Kidney epithelial cell (primary cell): Measurements from ENCODE around the gene TMEM132D. TPM values are rescaled to one million over a fixed set of nuclear protein-coding genes. Genes with fewer than 3 reads are reported as not detected.

Source experiments
- DNase-seq: peaks from one replicate; pipeline ENCODE4 v3.0.0-alpha.2; 2010; ENCODE audit warnings: low read depth
- H3K27me3 ChIP-seq: 2 replicates; pipeline ENCODE4 v1.6.0; 2011; ENCODE audit warnings: low read length; ENCODE audit not compliant: control insufficient read depth, insufficient read depth
- H3K36me3 ChIP-seq: 2 replicates; pipeline ENCODE4 v1.5.1; 2011; ENCODE audit warnings: low read length; ENCODE audit not compliant: control insufficient read depth, insufficient read depth
- H3K4me3 ChIP-seq: 2 replicates; pipeline ENCODE4 v1.5.1; 2011; ENCODE audit warnings: low read depth, mild to moderate bottlenecking, control low read depth, low read length
- CTCF ChIP-seq: IDR thresholded peaks from 2 replicates; pipeline ENCODE4 v1.5.1; 2011; ENCODE audit warnings: mild to moderate bottlenecking, moderate library complexity, low read length, control low read depth, inconsistent platforms; ENCODE audit not compliant: insufficient read depth, poor library complexity, severe bottlenecking
- total RNA-seq: library from RNA; depleted of rRNA; stranded (reverse); fragments of >200 nt; gene quantifications from 2 replicates; pipeline ENCODE4 v1.2.3, GENCODE V29; 2015

Gene TMEM132D
- total RNA-seq, 1 donor from 2014 or later = 6.4 TPM

- no peak for TF ChIP-seq CTCF
- Histone ChIP-seq H3K4me3 (no peak overlapping the region), H3K27me3 (no peaks in the 10 kb centered on the region), H3K36me3 (no peaks in the 10 kb centered on the region)
- no peak for DNase-seq
Observed at GRCh38 chr12:129184127-129184928, 719.5 kb downstream of the TMEM132D start.

- TF ChIP-seq CTCF = no peak
- H3K27me3 ChIP-seq = no peaks in the 10 kb centered on the region
Observed at GRCh38 chr12:129179941-129180553, 723.8 kb downstream of the TMEM132D start.

GRCh38 chr12:129169928-129170327 is 733.9 kb downstream of the TMEM132D start:
- no peaks in the 10 kb centered on the region for H3K27me3 ChIP-seq
- no peak for TF ChIP-seq CTCF
- no peak overlapping the region for H3K4me3 ChIP-seq
- H3K36me3 ChIP-seq = no peaks in the 10 kb centered on the region
- DNase-seq = no peak

More at GRCh38 chr12:129179941-129180553, 723.8 kb downstream of the TMEM132D start:
- Histone ChIP-seq H3K36me3 (no peaks in the 10 kb centered on the region), H3K4me3 (no peak overlapping the region)
- DNase-seq = no peak

- Histone ChIP-seq H3K36me3 (no peaks in the 10 kb centered on the region), H3K4me3 (no peak overlapping the region), H3K27me3 (no peaks in the 10 kb centered on the region)
- TF ChIP-seq CTCF = no peak
- no peak for DNase-seq
Observed at GRCh38 chr12:129163861-129164260, 740.0 kb downstream of the TMEM132D start.

- TF ChIP-seq CTCF = no peak
- no peaks in the 10 kb centered on the region for H3K36me3 ChIP-seq
- H3K27me3 ChIP-seq = no peaks in the 10 kb centered on the region
- no peak for DNase-seq
- no peak overlapping the region for H3K4me3 ChIP-seq
Observed at GRCh38 chr12:129163461-129163860, 740.4 kb downstream of the TMEM132D start.

- Histone ChIP-seq H3K27me3 (no peaks in the 10 kb centered on the region), H3K4me3 (no peak overlapping the region), H3K36me3 (no peaks in the 10 kb centered on the region)
- no peak for DNase-seq
- no peak for TF ChIP-seq CTCF
Observed at GRCh38 chr12:129162805-129163204, 741.0 kb downstream of the TMEM132D start.
